Measurements from ENCODE around the gene SLC5A6.

SLC5A6 gene

GRCh38 chr2:27189989-27190388, 22.1 kb downstream of the SLC5A6 start:
- Histone ChIP-seq H3K27ac (ENCODE audit: low read depth, low read length, poor library complexity, severe bottlenecking) (no peak overlapping the region), H3K4me2 (ENCODE audit: low read length) (no peak overlapping the region), H2AFZ (ENCODE audit: low read length) (no peak overlapping the region), H3K4me3 (ENCODE audit: low read depth, low read length, poor library complexity, severe bottlenecking) (no peak overlapping the region), H3F3A (ENCODE audit: insufficient read depth, low read length) (no peaks in the 10 kb centered on the region), H3K9me3 (ENCODE audit: low read length) (no peaks in the 10 kb centered on the region), H3K9ac (ENCODE audit: low read length) (no peak overlapping the region), H3K4me1 (ENCODE audit: insufficient read depth, low read length, severe bottlenecking) (peaks cover 5% of the 10 kb centered on the region), H3K36me3 (ENCODE audit: insufficient read depth, low read length) (no peaks in the 10 kb centered on the region; the same call in 1 of the 2 replicates), H4K20me1 (ENCODE audit: insufficient read depth, low read length) (no peaks in the 10 kb centered on the region), H3K79me2 (ENCODE audit: insufficient read depth, low read length) (no peaks in the 10 kb centered on the region), H3K9me2 (ENCODE audit: low read depth, low read length) (no peaks in the 10 kb centered on the region), H3K27me3 (ENCODE audit: insufficient read depth, low read length) (no peaks in the 10 kb centered on the region)
- TF ChIP-seq EZH2 (IDR thresholded peaks at IDR 0.05; ENCODE audit: borderline replicate concordance, low read length) (no peak), CTCF (IDR thresholded peaks at IDR 0.05; ENCODE audit: low read length) (no peak)

- H3K9ac ChIP-seq (ENCODE audit: low read length), result no peak overlapping the region
- no peaks in the 10 kb centered on the region for H3F3A ChIP-seq (ENCODE audit: insufficient read depth, low read length)
- no peaks in the 10 kb centered on the region for H4K20me1 ChIP-seq (ENCODE audit: insufficient read depth, low read length)
- no peaks in the 10 kb centered on the region; the same call in 1 of the 2 replicates for H3K36me3 ChIP-seq (ENCODE audit: insufficient read depth, low read length)
- no peak overlapping the region for H2AFZ ChIP-seq (ENCODE audit: low read length)
- TF ChIP-seq CTCF (IDR thresholded peaks at IDR 0.05; ENCODE audit: low read length) (no peak), EZH2 (IDR thresholded peaks at IDR 0.05; ENCODE audit: borderline replicate concordance, low read length) (no peak)
- H3K27me3 ChIP-seq (ENCODE audit: insufficient read depth, low read length), result no peaks in the 10 kb centered on the region
- H3K4me3 ChIP-seq (ENCODE audit: low read depth, low read length, poor library complexity, severe bottlenecking), result no peak overlapping the region
- no peaks in the 10 kb centered on the region for H3K79me2 ChIP-seq (ENCODE audit: insufficient read depth, low read length)
- no peaks in the 10 kb centered on the region for H3K9me2 ChIP-seq (ENCODE audit: low read depth, low read length)
- no peaks in the 10 kb centered on the region for H3K4me1 ChIP-seq (ENCODE audit: insufficient read depth, low read length, severe bottlenecking)
- H3K9me3 ChIP-seq (ENCODE audit: low read length), result no peaks in the 10 kb centered on the region
- H3K4me2 ChIP-seq (ENCODE audit: low read length), result no peak overlapping the region
- no peak overlapping the region for H3K27ac ChIP-seq (ENCODE audit: low read depth, low read length, poor library complexity, severe bottlenecking)
These were observed 25.3 kb downstream of the SLC5A6 start for GRCh38 chr2:27186613-27187345.

- Histone ChIP-seq H3K9ac (ENCODE audit: low read length) (no peak overlapping the region), H3K4me3 (ENCODE audit: low read depth, low read length, poor library complexity, severe bottlenecking) (no peak overlapping the region), H3K36me3 (ENCODE audit: insufficient read depth, low read length) (no peaks in the 10 kb centered on the region; the same call in 1 of the 2 replicates), H3K79me2 (ENCODE audit: insufficient read depth, low read length) (no peaks in the 10 kb centered on the region), H3F3A (ENCODE audit: insufficient read depth, low read length) (no peaks in the 10 kb centered on the region), H3K9me3 (ENCODE audit: low read length) (no peaks in the 10 kb centered on the region), H2AFZ (ENCODE audit: low read length) (no peak overlapping the region), H4K20me1 (ENCODE audit: insufficient read depth, low read length) (no peaks in the 10 kb centered on the region), H3K27ac (ENCODE audit: low read depth, low read length, poor library complexity, severe bottlenecking) (no peak overlapping the region), H3K27me3 (ENCODE audit: insufficient read depth, low read length) (no peaks in the 10 kb centered on the region), H3K4me2 (ENCODE audit: low read length) (no peak overlapping the region), H3K9me2 (ENCODE audit: low read depth, low read length) (no peaks in the 10 kb centered on the region), H3K4me1 (ENCODE audit: insufficient read depth, low read length, severe bottlenecking) (no peaks in the 10 kb centered on the region)
- TF ChIP-seq CTCF (IDR thresholded peaks at IDR 0.05; ENCODE audit: low read length), result no peak
- TF ChIP-seq EZH2 (IDR thresholded peaks at IDR 0.05; ENCODE audit: borderline replicate concordance, low read length), result no peak
These were observed 26.6 kb downstream of the SLC5A6 start for GRCh38 chr2:27185331-27186026.
